H1 (cell line): ENCODE data around the gene HOXB3.

Experiments
- EGR1 ChIP-seq: IDR thresholded peaks from 2 replicates; pipeline ENCODE4 v1.6.1; 2011; ENCODE audit warnings: low read depth, low read length, borderline replicate concordance
- POU5F1 ChIP-seq: IDR thresholded peaks from 2 replicates; pipeline ENCODE4 v1.6.1; 2011; ENCODE audit warnings: low read depth, mild to moderate bottlenecking, low read length, moderate library complexity

DNA sequence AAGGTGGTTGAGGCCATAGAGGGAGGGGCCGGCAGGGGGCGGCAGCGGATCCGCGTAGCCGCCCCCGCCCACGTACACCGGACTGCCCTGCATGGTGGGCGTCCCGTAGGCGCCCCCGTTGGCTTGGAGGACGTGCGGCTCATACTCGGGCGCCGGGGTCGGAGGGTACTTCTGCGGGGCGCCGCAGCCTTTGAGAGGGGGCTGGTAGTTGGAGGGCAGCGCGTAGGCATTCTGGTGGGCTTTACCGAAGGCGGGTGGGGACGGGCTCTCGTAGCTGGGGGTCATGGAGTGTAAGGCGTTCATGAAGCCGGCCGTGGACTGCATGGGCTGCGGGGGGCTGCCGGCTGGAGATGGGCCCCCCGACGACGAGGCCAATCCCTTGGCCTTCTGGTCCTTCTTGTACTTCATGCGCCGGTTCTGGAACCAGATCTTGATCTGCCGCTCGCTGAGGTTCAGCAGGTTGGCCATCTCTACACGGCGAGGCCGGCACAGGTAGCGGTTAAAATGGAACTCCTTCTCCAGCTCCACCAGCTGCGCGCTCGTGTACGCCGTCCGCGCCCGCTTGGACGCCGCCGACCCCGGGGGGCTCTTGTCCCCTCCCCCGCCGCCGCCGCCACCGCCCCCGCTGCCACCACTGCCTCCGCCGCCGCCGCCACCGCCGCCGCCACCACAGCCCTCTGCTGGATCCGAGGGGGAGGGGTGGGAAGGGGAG, 39.4 kb downstream of the HOXB3 start:
- TF ChIP-seq EGR1, result peak; percentile 92
- TF ChIP-seq POU5F1, result no peak
